ENCODE data around the gene DNAJC17. TPM values are rescaled to one million over a fixed set of nuclear protein-coding genes. Genes with fewer than 3 reads are reported as not detected.

The DNAJC17 gene
- polyA plus RNA-seq, 3 donors = 15.7 to 31.6 (median 21.5) TPM

DNA sequence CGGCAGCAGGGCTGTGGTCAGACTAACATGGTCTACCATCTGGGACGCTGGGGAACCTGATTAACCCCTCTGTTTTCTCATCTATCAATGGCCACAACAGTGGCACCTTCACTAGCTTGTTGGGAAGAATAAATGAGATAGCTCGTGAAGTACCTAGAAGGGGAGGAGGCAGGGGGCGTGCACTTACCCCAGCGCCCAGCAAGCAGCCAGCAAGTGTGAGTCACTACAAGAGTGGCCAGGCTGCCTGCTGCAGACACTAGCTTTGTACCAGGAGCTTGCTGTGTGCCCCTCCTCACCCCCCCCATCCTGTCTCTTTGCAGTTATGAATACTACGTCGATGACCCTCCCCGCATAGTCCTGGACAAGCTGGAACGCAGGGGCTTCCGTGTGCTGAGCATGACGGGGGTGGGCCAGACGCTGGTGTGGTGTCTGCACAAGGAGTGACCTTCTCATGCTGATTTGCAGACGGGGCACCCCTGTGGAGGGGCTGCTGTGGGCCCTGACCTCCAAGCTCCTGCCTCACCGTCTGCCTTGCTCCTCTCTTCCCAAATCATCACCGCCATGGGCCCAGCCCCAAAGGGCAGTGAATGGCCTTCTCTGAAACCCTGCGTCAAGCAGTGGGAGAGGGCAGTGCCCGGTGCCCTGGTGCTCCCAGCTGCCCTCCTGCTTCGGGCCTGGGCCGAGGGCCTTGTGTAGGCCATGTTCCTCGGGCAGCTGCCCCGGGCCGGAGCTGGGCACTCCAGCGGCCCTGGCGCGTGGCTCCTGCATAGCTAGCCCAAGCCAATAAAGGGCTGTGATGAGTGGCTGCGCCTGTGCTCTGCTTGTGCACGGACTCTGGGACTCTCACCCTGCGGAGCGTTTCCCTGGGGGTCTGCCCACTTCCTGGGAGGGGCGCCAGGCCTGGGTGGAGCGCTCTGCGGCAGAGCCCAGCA lies 40.1 kb downstream of the DNAJC17 start:
- intact Hi-C loops (cut with micrococcal nuclease) = loop anchor here in 1 of 2 donors (10.0 kb wide), 1 partner anchor 72 kb away; the partner anchor contains the start of gene RAD51
- Mint-ChIP-seq H3K27me3 (ENCODE audit: low read depth in 3 of 3) (peaks cover 3 to 8% (median 6%) of the 10 kb centered on the region in 3 donors), H3K27ac (peak overlapping the region in 1 of 7 donors; percentile 15), H3K4me3 (no peak overlapping the region), H3K36me3 (peaks cover 23 to 40% of the 10 kb centered on the region in 2 donors), H3K9me3 (no peaks in the 10 kb centered on the region), H3K4me1 (peaks cover 53% of the 10 kb centered on the region)
- no peak overlapping the region for H3K4me2 ChIP-seq (replicated peaks; ENCODE audit: extremely low read depth, low read length, poor library complexity, severe bottlenecking)
- no peak overlapping the region for H3K4me3 ChIP-seq (replicated peaks in 1 of 3; ENCODE audit: low read depth in 2 of 3, low read length in 3 of 3)
- H3K27ac ChIP-seq (ENCODE audit: low read depth in 1 of 2, low read length in 2 of 2) = no peak overlapping the region
- 96% methylated on average over 21 of the region's 32 CpGs for WGBS (ENCODE audit: insufficient coverage)
- TF ChIP-seq CTCF (IDR thresholded peaks at IDR 0.05) = no peak
- H3K4me1 ChIP-seq (ENCODE audit: control insufficient read depth in 1 of 2, insufficient read depth in 2 of 2, low read length in 2 of 2) = peaks cover 53 to 61% of the 10 kb centered on the region in 2 donors
- H3K9ac ChIP-seq (ENCODE audit: insufficient read depth, low read length, poor library complexity, severe bottlenecking) = no peak overlapping the region
- H3K36me3 ChIP-seq (replicated peaks in 1 of 2; ENCODE audit: control insufficient read depth in 1 of 2, insufficient read depth in 2 of 2, low read length in 2 of 2) = peaks cover 16 to 34% of the 10 kb centered on the region in 2 donors
- no peaks in the 10 kb centered on the region for H3K9me3 ChIP-seq (replicated peaks in 1 of 2; ENCODE audit: control insufficient read depth in 1 of 2, insufficient read depth in 1 of 2, low read length in 2 of 2)
- DNase-seq = no peak
- no peak overlapping the region for H2AFZ ChIP-seq (ENCODE audit: insufficient read depth, low read depth, low read length, poor library complexity, severe bottlenecking)
- H4K20me1 ChIP-seq (ENCODE audit: insufficient read depth, low read length) = no peaks in the 10 kb centered on the region
- H3K27me3 ChIP-seq (ENCODE audit: control insufficient read depth in 2 of 2, insufficient read depth in 2 of 2, low read length in 2 of 2) = no peaks in the 10 kb centered on the region
- H3K79me2 ChIP-seq (ENCODE audit: insufficient read depth, low read length) = no peaks in the 10 kb centered on the region

DNA sequence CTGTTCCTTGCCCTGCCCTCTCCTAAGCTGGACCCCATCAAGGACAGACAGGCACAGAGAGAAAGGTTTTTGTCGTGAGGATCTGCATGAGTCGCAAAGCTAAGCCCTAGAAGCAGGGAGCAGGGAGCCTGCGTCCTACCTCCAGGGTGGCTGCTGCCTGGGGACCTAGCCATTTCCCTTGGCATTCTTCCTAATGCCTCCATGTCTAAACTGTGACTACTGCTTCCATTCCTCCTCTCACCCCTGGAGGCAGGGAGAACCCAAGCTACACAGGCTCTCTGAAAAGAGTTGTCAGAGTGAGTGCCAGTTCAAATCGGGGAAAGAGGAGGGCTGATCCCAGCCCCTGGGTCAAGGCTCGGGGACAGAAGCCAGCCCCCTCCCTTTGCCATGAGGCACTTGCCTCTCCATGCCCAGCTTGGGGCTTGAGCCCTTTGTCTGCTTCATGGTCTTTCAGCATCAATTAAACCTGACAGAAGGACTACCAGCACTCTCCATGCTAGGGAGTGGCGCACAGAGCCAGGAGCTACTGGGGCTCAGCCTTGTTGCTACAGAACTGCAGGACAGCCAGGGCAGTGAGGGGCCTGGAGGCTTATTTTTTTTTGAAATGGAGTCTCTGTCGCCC lies 41.0 kb downstream of the DNAJC17 start:
- no peaks in the 10 kb centered on the region for H3K27me3 ChIP-seq (ENCODE audit: control insufficient read depth in 2 of 2, insufficient read depth in 2 of 2, low read length in 2 of 2)
- DNase-seq = no peak
- peaks cover 14 to 26% of the 10 kb centered on the region in 2 donors for H3K36me3 ChIP-seq (replicated peaks in 1 of 2; ENCODE audit: control insufficient read depth in 1 of 2, insufficient read depth in 2 of 2, low read length in 2 of 2)
- H3K79me2 ChIP-seq (ENCODE audit: insufficient read depth, low read length) = no peaks in the 10 kb centered on the region
- intact Hi-C loops (cut with micrococcal nuclease) = loop anchor here in 1 of 2 donors (10.0 kb wide), 1 partner anchor 72 kb away; the partner anchor contains the start of gene RAD51
- H3K9ac ChIP-seq (ENCODE audit: insufficient read depth, low read length, poor library complexity, severe bottlenecking) = no peak overlapping the region
- no peak overlapping the region for H3K4me3 ChIP-seq (replicated peaks in 1 of 3; ENCODE audit: low read depth in 2 of 3, low read length in 3 of 3)
- peaks cover 53 to 61% of the 10 kb centered on the region in 2 donors for H3K4me1 ChIP-seq (ENCODE audit: control insufficient read depth in 1 of 2, insufficient read depth in 2 of 2, low read length in 2 of 2)
- H3K27ac Mint-ChIP-seq = peak overlapping the region in 2 of 7 donors; percentile 50 to 67
- 95% methylated on average over 4 of the region's 7 CpGs for WGBS (ENCODE audit: insufficient coverage)
- no peak overlapping the region for H3K4me2 ChIP-seq (replicated peaks; ENCODE audit: extremely low read depth, low read length, poor library complexity, severe bottlenecking)
- H3K36me3 Mint-ChIP-seq = peaks cover 17 to 33% of the 10 kb centered on the region in 2 donors
- H3K27me3 Mint-ChIP-seq (ENCODE audit: low read depth in 3 of 3) = peaks cover 3 to 9% (median 8%) of the 10 kb centered on the region in 3 donors
- no peaks in the 10 kb centered on the region for H4K20me1 ChIP-seq (ENCODE audit: insufficient read depth, low read length)
- no peak for TF ChIP-seq CTCF (IDR thresholded peaks at IDR 0.05)
- no peaks in the 10 kb centered on the region for H3K9me3 ChIP-seq (replicated peaks in 1 of 2; ENCODE audit: control insufficient read depth in 1 of 2, insufficient read depth in 1 of 2, low read length in 2 of 2)
- H3K4me1 Mint-ChIP-seq = peaks cover 53% of the 10 kb centered on the region
- no peak overlapping the region for H2AFZ ChIP-seq (ENCODE audit: insufficient read depth, low read depth, low read length, poor library complexity, severe bottlenecking)
- H3K4me3 Mint-ChIP-seq = no peak overlapping the region
- H3K27ac ChIP-seq (ENCODE audit: low read depth in 1 of 2, low read length in 2 of 2) = no peak overlapping the region
- no peaks in the 10 kb centered on the region for H3K9me3 Mint-ChIP-seq

All from CD14-positive monocyte (primary cell).